NCI-H2227 treated with DMSO at 0.1 percent for 48 hours (cell line): Measurements from ENCODE around the gene SRR.
"Not testable (repeated sequence)": the region's sequence is repeated elsewhere in the genome, so short reads cannot be mapped to it uniquely, and the experiment has no call there.

Experiments
- DNase-seq: peaks from one replicate; lab custom pipeline; 2025; lab: John Stamatoyannopoulos, UW

The SRR gene

DNA sequence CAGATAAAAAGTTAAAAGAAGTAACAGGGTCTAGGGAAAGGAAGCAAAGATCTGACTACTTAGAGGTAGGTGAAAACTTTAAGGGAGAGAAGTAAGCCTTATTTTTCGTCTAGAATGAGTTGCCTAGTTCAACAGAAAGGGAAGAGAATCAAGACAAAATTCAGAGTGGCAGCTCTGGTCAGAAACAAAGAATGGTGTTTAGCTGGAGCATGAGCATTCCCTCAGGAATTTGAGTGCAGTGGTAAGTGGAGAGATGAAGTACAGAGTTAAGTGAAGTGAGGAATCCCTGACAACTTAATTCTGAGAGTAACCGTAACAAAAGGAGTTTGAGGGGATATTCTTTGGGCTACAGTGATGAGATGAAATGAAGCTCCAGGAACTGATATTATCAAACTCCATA, 11.7 kb upstream of the SRR start:
- DNase-seq: no peak

DNA sequence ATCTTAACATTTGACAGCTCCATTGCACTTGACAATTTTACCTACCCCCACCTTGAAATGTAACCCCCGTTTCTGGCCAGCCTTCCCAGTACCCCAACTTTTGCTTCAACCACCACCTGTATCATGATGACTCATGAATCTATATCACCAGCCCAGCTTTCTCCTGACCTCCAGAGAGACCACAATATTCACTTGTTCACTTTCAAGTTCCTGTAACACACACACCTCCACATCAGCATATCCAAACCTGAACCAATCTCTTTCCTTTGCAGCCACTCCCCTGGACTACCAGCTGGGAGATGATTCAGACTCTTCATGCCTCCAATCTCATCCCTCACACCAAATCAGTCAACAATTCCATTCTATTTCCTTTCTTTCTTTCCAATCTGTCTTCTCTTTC, 8.2 kb upstream of the SRR start:
- DNase-seq: no peak

- DNase-seq: no peak
These were observed 6.7 kb upstream of the SRR start for GRCh38 chr17:2297023-2297422.

DNA sequence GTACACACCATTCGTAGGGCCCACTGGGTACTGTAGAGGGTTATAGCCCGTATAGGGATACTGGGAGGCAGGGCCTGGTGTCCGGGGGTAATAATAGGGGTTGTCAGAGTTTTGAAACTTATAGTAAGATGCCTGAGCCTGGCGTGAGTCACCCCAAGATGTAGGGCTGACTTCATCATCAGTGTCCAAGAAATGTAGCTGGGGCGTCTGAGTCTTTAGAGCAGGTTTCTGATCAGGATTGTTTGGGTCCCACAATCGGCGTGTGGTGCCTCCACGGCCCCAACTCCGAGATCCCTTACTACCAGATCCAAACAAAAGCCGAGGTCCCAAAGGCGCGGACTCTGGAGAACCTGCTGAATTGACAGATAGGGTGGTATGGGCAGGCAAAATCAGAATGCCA, 4.6 kb upstream of the SRR start:
- no peak for DNase-seq

- DNase-seq: no peak
These were observed 4.0 kb upstream of the SRR start for GRCh38 chr17:2299756-2300155.

GRCh38 chr17:2302778-2303203, 959 bp upstream of the SRR start:
- no peak for DNase-seq

- no peak for DNase-seq
These were observed 1.2 kb downstream of the SRR start for GRCh38 chr17:2304931-2305330.

- DNase-seq: no peak
These were observed 5.8 kb downstream of the SRR start for GRCh38 chr17:2309338-2310154.

DNA sequence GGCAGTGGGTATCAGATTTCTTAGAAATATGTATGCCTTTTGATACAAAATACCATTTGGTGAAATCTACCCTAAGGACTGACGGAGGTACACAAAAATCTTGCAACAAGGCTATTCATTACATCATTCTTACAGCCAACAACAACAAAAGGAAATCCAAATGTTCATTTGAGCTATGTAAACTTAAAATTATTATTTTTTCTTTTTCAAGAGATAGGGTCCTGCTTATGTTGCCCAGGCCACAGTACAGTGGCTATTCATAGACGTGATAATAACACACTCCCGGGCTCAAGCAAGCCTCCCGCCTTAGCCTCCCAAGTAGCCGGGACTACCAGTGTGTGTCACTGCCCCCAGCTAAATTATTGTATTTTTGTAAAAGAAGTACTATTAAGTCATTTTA, 9.0 kb downstream of the SRR start:
- DNase-seq: no peak

DNA sequence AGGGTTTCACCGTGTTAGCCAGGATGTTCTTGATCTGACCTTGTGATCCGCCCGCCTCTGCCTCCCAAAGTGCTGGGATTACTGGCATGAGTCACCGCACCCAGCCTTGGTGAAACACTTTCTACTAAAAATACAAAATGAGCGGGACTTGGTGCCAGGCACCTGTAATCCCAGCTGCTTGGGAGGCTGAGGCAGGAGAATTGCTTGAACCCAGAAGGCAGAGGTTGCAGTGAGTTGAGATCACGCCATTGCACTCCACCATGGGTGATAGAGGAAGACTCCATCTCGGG, 13.1 kb downstream of the SRR start:
- DNase-seq: not testable (repeated sequence)

GRCh38 chr17:2317796-2318195, 14.0 kb downstream of the SRR start:
- no peak for DNase-seq

DNA sequence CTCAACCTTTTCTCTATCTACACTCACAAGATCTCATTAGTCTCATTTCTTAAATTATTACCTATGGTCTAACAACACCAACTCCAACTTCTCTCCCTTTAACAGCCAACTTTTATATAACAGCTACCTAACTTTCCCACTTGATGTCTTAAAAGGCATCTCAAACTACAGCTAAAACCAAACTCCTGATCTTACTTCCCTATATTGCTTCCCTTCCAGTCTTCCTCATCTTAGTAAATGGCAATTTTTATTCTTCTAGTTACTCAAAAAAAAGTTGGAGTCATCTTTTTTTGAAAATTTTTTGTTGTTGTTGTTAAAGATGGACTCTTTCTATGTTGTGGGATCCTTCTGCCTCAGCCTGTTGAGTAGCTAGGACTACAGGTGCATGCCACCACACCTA, 15.3 kb downstream of the SRR start:
- no peak for DNase-seq

- DNase-seq: no peak
These were observed 17.6 kb downstream of the SRR start for GRCh38 chr17:2321399-2321798.

DNA sequence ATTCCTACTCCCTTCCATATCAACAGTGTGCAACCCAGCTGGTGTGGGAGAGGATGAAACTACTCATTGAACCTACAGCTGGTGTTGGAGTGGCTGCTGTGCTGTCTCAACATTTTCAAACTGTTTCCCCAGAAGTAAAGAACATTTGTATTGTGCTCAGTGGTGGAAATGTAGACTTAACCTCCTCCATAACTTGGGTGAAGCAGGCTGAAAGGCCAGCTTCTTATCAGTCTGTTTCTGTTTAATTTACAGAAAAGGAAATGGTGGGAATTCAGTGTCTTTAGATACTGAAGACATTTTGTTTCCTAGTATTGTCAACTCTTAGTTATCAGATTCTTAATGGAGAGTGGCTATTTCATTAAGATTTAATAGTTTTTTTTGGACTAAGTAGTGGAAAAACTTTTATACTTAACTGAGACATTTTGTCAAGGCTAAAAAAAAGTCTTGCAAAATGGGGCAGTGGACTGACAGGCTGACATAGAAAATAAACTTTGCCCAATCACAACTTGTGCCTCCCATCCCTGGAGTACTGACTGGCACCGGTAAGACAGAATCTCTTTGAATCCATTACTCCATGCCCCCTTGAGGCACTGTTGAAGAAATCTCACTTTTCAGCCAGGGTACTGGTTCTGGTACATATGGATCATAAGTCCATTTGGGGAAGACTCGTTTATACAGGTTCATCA, 20.0 kb downstream of the SRR start:
- DNase-seq: no peak

DNA sequence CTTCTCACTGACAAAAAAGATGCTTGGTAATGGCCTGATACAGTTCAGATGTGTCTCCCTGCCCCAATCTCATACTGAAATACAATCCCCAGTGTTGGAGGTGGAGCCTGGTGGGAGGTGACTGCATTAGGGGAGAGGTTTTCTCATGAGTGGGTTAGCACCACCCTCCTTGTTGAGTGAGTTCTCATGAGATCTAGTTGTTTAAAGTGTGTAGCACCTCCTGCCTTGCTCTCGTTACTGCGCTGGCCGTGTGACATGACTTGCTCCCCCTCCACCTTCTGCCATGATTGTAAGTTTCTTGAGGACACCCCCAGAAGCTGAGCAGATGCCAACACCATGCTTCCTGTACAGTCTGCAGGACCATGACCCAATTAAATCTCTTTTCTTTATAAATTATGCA, 27.6 kb downstream of the SRR start:
- no peak for DNase-seq

DNA sequence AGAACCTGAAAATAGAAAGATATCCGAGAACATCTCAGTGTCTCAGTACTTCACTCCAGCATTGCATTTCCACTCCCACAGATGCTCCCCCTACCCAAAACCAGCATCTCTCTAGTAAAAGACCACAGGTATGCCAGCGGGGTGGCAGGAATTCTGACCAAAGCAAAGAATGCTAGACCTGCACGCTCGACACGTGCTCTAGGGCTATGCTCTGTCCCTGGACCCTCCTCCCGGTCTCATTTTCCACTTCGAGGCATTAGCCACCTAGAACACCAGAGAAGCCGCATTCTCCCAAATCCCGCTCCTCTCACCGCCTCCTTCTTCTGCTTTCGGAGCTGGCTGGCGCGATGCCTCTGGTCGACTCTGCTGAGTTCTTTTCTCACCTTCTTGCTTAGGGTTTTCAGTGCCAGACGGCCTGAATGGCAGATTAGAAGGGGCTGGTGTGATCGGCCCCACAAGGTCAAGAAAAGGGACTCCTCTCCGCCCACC, 32.0 kb downstream of the SRR start:
- DNase-seq: no peak

DNA sequence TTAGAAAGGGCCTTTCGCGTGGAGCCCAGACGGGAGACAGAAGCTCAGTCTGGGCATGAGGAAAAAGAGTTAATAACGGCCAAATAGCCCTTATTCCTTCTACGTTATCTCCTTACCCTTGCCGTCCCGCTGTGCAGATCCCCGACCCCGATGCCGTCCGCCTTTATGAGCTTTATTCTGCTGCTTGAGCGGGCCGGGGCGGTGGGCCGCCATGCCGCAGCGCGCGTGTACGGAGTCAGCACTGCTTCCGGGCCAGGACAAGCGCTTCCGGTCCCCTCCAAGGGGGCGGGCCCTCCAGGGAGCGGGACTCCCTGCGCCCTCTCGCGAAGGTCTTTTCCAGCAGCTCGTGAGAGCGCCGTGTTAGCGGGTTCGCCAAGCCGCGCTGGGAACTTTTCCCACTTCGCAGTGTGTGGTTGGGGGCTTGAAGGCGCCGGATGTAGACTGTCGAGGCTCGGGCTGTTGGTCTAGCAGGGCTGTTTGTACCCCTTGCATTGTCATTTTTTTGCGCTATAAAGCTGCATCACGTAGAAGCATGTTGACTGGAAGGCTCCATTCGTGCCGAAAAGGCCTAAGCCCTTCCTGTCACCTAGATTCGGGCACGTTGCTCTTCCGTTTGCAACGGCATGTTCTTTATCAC, 32.6 kb downstream of the SRR start, which contains the start of gene TSR1:
TSR1 (minus strand) TSS at position 243 of the 637 bp plus-strand sequence; CDS start at position 213, 30 bp downstream.
- DNase-seq: peak; percentile 60

GRCh38 chr17:2336852-2337543, 33.2 kb downstream of the SRR start, which contains the start of gene SGSM2:
Gene SGSM2 (plus strand): TSS chr17:2337501. CDS start chr17:2337689, 188 bp downstream.
- no peak for DNase-seq

GRCh38 chr17:2337544-2338314, 34.0 kb downstream of the SRR start:
- DNase-seq: no peak

- no peak for DNase-seq
These were observed 34.5 kb downstream of the SRR start for GRCh38 chr17:2338315-2338657.

DNA sequence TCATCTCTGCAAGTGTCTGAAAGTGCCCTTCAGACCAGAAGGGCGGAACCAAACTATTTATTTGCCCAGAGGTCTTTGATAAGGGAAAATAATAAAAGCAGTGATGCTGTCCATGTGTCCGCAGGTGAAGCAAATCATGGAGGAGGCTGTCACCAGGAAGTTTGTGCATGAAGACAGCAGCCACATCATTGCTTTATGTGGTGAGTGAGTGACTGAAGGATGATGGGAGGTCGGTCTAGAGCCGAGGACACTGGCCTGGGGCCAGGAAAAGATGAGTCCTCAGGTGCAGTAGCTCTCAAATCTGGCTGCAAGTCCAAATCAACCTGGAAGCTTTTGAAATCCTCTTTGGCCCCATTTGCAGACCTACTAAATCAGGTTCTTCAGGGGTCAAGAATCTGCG, 39.7 kb downstream of the SRR start:
- no peak for DNase-seq

GRCh38 chr17:2344528-2344927, 40.8 kb downstream of the SRR start:
- DNase-seq: no peak
